ENCODE data around the gene DYNLRB1. TPM values are rescaled to one million over a fixed set of nuclear protein-coding genes. Genes with fewer than 3 reads are reported as not detected.

The DYNLRB1 gene
- total and polyA plus RNA-seq, 2 donors (not counting 1 experiment from before 2014, with no cell fraction given) = 55.3 to 120 TPM

GRCh38 chr20:34574861-34575260, 58.6 kb downstream of the DYNLRB1 start:
- peaks cover 13 to 14% of the 10 kb centered on the region in 2 donors for H3K4me1 ChIP-seq (ENCODE audit: control insufficient read depth in 2 of 2, insufficient read depth in 2 of 2, low read length in 2 of 2)
- no peaks in the 10 kb centered on the region for H3K9me3 ChIP-seq (ENCODE audit: control extremely low read depth in 1 of 3, control insufficient read depth in 2 of 3, insufficient read depth in 1 of 3, low read length in 2 of 3)
- POLR2A ChIA-PET = no interaction called here
- no peak overlapping the region for H3K4me2 ChIP-seq (replicated peaks; ENCODE audit: low read depth, low read length, poor library complexity, severe bottlenecking)
- H3K9ac ChIP-seq (ENCODE audit: low read length) = no peak overlapping the region
- no peak overlapping the region for H3K27ac Mint-ChIP-seq
- H3K27me3 ChIP-seq (replicated peaks in 1 of 4; ENCODE audit: control extremely low read depth in 1 of 4, control insufficient read depth in 3 of 4, insufficient read depth in 4 of 4, low read length in 3 of 4) = no peaks in the 10 kb centered on the region
- H3K4me3 ChIP-seq (ENCODE audit: control extremely low read depth in 1 of 5, extremely low read depth in 1 of 5, insufficient read depth in 1 of 5, low read depth in 2 of 5, low read length in 4 of 5) = no peak overlapping the region
- H3K9me3 Mint-ChIP-seq (ENCODE audit: insufficient read depth) = no peaks in the 10 kb centered on the region
- no peaks in the 10 kb centered on the region for H3K79me2 ChIP-seq (ENCODE audit: control insufficient read depth, insufficient read depth, low read length)
- H3K27ac ChIP-seq (ENCODE audit: low read length in 2 of 2) = no peak overlapping the region
- H3K27me3 Mint-ChIP-seq = no peaks in the 10 kb centered on the region
- CTCF ChIA-PET = no interaction called here
- no peak overlapping the region for H3K4me3 Mint-ChIP-seq
- H2AFZ ChIP-seq (ENCODE audit: insufficient read depth, low read depth, low read length, poor library complexity, severe bottlenecking) = no peak overlapping the region
- intact Hi-C loops (cut with micrococcal nuclease) = no loop called here
- no peaks in the 10 kb centered on the region for H4K20me1 ChIP-seq (ENCODE audit: control insufficient read depth, insufficient read depth, low read length, poor library complexity, severe bottlenecking)
- H3K4me1 Mint-ChIP-seq = peaks cover 21% of the 10 kb centered on the region
- no peak for ATAC-seq (ENCODE audit: low read depth)
- no peak for DNase-seq
- 98% methylated on average over 6 of the region's 6 CpGs for WGBS (ENCODE audit: insufficient coverage)
- TF ChIP-seq EZH2 (IDR thresholded peaks at IDR 0.05; ENCODE audit: borderline replicate concordance, insufficient read depth, low read depth, low read length, poor library complexity, severe bottlenecking) (no peak), CTCF (IDR thresholded peaks at IDR 0.05) (no peak)
- peaks cover 0 to 20% of the 10 kb centered on the region in 2 experiments for H3K36me3 ChIP-seq (replicated peaks in 1 of 2; ENCODE audit: control extremely low read depth in 1 of 2, control insufficient read depth in 1 of 2, extremely low read depth in 1 of 2, insufficient read depth in 2 of 2, low read length in 1 of 2)

GRCh38 chr20:34575271-34575670, 59.0 kb downstream of the DYNLRB1 start:
- intact Hi-C loops (cut with micrococcal nuclease) = no loop called here
- H3K4me2 ChIP-seq (replicated peaks; ENCODE audit: low read depth, low read length, poor library complexity, severe bottlenecking) = no peak overlapping the region
- H2AFZ ChIP-seq (ENCODE audit: insufficient read depth, low read depth, low read length, poor library complexity, severe bottlenecking) = no peak overlapping the region
- H3K9me3 Mint-ChIP-seq (ENCODE audit: insufficient read depth) = no peaks in the 10 kb centered on the region
- H3K9me3 ChIP-seq (ENCODE audit: control extremely low read depth in 1 of 3, control insufficient read depth in 2 of 3, insufficient read depth in 1 of 3, low read length in 2 of 3) = peaks cover 0 to 3% (median under 1%) of the 10 kb centered on the region in 3 donors
- no peaks in the 10 kb centered on the region for H4K20me1 ChIP-seq (ENCODE audit: control insufficient read depth, insufficient read depth, low read length, poor library complexity, severe bottlenecking)
- peaks cover 25% of the 10 kb centered on the region for H3K4me1 Mint-ChIP-seq
- no peaks in the 10 kb centered on the region for H3K27me3 Mint-ChIP-seq
- H3K4me3 Mint-ChIP-seq = no peak overlapping the region
- POLR2A ChIA-PET = no interaction called here
- CTCF ChIA-PET = no interaction called here
- ATAC-seq (ENCODE audit: low read depth) (no peak), DNase-seq (no peak)
- H3K79me2 ChIP-seq (ENCODE audit: control insufficient read depth, insufficient read depth, low read length) = no peaks in the 10 kb centered on the region
- H3K27ac Mint-ChIP-seq = no peak overlapping the region
- no peak overlapping the region for H3K4me3 ChIP-seq (ENCODE audit: control extremely low read depth in 1 of 5, extremely low read depth in 1 of 5, insufficient read depth in 1 of 5, low read depth in 2 of 5, low read length in 4 of 5)
- no peak for TF ChIP-seq CTCF (IDR thresholded peaks at IDR 0.05)
- TF ChIP-seq EZH2 (IDR thresholded peaks at IDR 0.05; ENCODE audit: borderline replicate concordance, insufficient read depth, low read depth, low read length, poor library complexity, severe bottlenecking) = no peak
- WGBS (ENCODE audit: insufficient coverage) = 100% methylated on average over 5 of the region's 5 CpGs
- no peak overlapping the region for H3K27ac ChIP-seq (ENCODE audit: low read length in 2 of 2)
- peaks cover 17 to 18% of the 10 kb centered on the region in 2 donors for H3K4me1 ChIP-seq (ENCODE audit: control insufficient read depth in 2 of 2, insufficient read depth in 2 of 2, low read length in 2 of 2)
- peaks cover 0 to 20% of the 10 kb centered on the region in 2 experiments for H3K36me3 ChIP-seq (replicated peaks in 1 of 2; ENCODE audit: control extremely low read depth in 1 of 2, control insufficient read depth in 1 of 2, extremely low read depth in 1 of 2, insufficient read depth in 2 of 2, low read length in 1 of 2)
- H3K9ac ChIP-seq (ENCODE audit: low read length) = no peak overlapping the region
- no peaks in the 10 kb centered on the region for H3K27me3 ChIP-seq (replicated peaks in 1 of 4; ENCODE audit: control extremely low read depth in 1 of 4, control insufficient read depth in 3 of 4, insufficient read depth in 4 of 4, low read length in 3 of 4)

Measured in B cell (primary cell).